Right kidney (tissue), 1 donor: ENCODE results near the gene STIM1.
"Not testable (repeated sequence)": the region's sequence is repeated elsewhere in the genome, so short reads cannot be mapped to it uniquely, and the experiment has no call there.

Source experiments
- DNase-seq: peaks from one replicate; pipeline ENCODE4 v3.0.0-alpha.2; 2016

The STIM1 gene

DNA sequence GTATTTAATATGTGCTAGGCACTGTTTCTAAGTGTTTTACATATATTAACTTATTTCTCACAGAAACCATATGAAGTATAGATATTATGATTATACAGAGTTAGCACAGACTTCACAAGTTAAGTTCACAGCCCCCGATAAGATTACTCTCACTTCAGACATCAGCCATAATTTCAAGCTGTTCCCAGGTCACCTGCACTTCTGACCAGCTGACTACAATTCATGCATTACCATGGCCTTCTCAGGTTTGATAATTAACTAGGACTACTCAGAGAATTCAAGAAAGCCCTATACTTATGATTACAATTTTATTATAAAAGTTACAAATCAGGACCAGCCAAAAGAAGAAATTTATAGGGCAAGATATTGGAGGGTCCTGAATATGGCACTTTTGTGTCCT, 170.9 kb downstream of the STIM1 start:
- no peak for DNase-seq

DNA sequence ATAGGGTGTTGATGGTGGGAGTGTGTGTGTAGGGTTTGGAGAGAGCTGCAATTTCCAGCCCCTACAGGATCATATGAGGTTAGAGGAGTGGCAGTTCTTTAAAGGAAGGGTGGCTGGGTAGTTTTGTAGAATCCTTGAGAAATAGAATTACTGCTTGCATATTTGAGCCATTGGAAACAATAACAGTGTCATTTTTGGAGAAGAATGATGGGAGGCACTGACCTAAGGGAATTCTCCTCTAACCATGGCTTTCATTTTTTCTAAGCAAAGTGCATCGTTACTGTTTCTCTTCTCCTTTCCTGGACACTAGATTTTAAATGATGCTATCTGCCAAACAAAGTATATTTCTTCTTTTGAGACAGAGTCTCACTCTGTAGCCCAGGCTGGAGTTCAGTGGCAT, 172.3 kb downstream of the STIM1 start:
- DNase-seq = no peak

DNA sequence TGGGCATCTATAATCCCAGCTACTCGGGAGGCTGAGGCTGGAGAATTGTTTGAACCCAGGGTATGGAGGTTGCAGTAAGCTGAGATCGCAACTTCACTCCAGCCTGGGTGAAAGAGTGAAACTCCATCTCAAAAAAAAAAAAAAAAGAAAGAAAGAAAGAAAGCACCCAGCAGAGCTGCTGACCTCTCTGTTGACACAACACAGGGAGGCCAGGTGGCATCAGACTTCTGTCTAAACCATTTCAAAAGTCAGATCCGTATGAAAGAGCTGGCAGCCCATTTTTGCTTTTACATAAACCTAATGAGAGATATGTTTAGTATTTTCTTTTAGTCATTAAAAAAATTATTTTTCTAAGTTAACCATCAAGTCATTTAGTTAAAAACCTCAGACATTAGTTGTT, 174.7 kb downstream of the STIM1 start:
- DNase-seq = no peak

DNA sequence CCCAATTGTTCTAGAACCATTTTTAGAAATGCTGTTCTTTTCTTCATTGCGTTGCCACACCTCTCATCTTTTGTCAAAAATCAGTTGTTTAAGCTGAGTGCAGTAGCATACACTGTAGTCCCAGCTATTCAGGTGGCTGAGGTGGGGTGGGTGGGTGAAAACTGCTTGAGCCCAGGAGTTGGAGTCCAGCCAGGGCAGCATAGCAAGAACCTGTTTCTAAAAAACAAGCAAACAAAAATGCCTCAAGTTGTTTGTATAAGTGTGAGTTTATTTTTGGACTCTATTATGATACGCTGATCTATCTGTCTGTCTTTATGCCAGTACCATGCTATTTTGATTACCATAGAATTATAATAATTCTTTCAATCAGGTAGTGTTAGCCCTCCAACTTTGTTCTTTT, 176.6 kb downstream of the STIM1 start:
- no peak for DNase-seq

DNA sequence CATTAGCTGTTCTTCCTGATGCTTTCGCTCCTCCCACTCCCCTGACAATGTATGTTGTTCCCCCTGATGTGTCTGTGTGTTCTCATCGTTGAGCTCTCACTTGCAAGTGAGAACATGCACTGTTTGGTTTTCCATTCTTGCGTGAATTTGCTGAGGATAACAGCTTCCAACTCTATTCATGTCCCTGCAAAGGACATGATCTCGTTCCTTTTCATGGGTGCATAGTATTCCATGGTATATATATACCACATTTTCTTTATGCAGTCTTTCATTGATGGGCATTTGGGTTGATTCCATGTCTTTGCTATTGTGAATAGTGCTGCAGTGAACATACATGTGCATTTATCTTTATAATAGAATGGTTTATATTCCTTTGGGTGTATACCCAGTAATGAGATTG, 180.5 kb downstream of the STIM1 start:
- no peak for DNase-seq

GRCh38 chr11:4039011-4039410, 183.5 kb downstream of the STIM1 start:
- no peak for DNase-seq

DNA sequence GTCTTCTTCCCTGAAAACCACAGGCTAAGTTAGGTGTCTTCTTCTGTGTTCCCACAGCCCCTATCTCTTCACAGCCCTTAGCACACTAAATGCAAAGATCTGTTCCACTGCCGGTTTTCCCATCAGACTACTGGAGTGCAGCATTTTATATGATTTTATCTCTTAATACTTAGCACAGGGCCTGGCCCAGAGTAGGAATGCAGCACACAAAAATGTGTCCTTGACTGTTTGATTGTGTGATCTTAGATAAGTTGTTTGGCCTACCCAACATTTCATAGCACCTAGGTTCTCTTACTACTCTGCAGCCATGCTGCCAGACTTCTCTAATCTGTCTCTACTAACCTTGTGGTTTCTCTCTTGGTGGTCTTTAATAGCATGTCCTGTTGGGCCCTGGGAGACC, 185.0 kb downstream of the STIM1 start:
- no peak for DNase-seq

GRCh38 chr11:4041731-4042391, 186.4 kb downstream of the STIM1 start:
- no peak for DNase-seq

DNA sequence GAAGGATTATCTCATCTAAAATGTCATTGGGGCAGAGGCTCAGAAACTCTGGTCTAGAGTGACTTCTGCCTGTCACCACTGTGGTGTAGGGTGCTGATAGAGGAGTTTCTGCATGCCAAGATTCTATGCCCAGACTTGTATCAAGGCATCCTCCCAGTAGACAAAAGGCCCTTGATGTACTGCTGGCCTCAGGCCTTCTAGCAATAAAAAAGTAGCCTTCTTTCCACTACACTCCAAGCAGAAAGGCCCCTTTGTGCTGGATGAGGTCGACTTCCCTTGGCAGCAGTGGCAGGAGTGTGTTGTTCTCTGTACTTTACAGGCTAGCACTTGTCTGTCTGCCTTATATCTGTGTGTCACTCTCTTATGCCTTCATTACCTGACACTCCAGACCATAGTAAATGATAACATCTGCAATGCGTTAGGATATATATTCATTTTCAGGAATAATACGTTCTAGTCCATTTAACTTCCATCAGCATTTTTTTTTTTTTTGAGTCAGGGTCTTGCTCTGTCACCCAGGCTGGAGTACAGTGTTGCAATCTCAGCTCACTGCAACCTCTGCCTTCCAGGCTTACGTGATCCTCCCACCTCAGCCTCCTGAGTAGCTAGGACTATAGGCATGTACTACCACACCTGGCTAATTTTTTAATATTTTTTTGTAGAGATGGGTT, 189.6 kb downstream of the STIM1 start:
- no peak for DNase-seq

DNA sequence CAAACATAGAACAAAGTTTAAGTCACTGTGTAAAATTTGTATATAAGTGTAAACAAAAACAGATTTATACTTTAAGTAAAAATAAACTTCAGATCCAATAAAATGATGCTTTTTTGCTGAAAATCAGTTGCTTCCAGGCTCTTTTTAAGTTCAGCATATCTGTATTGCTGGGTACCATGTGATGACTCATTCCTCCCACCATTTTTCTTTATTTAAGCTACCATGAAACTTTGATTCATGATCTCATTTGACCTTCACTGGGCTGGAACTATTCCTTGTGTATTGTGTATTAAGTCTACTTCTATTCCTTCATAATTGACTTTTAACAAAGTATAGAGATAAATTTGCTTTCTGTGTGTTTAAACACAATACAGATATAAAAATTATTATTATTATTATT, 192.9 kb downstream of the STIM1 start:
- DNase-seq = no peak

DNA sequence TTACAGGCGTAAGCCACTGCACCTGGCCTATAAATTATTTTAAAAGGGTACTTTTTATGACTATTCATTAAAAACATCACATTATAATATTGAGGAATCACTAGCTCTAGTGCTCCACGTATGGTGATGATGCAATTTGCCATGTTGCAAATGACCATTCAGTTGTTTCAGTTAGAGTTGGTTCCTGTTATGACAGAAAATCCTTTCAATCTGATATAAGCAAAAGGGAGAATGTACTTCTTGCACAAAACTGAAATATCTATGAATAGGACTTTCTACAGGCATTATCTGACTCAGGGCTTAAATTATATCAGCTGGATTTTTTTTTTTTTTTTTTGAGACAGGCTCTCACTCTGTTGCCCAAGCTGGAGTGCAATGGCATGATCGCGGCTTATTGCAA, 193.5 kb downstream of the STIM1 start:
- no peak for DNase-seq

- DNase-seq = no peak
These were observed 194.7 kb downstream of the STIM1 start for GRCh38 chr11:4050138-4050537.

DNA sequence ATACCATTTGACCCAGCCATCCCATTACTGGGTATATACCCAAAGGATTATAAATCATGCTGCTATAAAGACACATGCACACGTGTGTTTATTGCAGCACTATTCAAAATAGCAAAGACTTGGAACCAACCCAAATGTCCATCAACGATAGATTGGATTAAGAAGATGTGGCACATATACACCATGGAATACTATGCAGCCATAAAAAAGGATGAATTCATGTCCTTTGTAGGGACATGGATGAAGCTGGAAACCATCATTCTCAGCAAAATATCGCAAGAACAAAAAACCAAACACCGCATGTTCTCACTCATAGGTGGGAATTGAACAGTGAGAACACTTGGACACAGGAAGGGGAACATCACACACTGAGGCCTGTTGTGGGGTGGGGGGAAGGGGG, 197.7 kb downstream of the STIM1 start:
- DNase-seq = not testable (repeated sequence)

- no peak for DNase-seq
These were observed 199.2 kb downstream of the STIM1 start for GRCh38 chr11:4054643-4055042.

DNA sequence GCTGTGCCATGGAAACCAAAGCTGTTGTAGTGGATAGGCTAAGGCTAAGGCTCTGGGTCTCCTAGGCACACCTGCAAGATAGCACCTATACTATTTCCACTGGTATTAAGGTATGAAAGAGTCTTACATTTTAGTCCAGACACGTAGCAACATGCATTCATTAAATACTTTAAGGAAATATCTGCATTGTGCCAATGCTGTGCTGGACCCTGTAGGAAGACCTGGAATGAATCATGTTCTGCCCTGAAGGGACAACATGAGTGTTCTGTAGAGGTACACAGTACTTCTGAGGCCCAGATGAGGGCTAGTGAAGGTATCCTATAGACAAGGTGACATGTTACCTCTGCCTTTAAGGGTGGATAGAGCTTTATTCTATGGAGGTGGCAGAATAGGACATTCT, 204.0 kb downstream of the STIM1 start:
- no peak for DNase-seq

GRCh38 chr11:4060182-4060923, 204.9 kb downstream of the STIM1 start:
- DNase-seq = no peak

- no peak for DNase-seq
These were observed 206.2 kb downstream of the STIM1 start for GRCh38 chr11:4061700-4062099.

DNA sequence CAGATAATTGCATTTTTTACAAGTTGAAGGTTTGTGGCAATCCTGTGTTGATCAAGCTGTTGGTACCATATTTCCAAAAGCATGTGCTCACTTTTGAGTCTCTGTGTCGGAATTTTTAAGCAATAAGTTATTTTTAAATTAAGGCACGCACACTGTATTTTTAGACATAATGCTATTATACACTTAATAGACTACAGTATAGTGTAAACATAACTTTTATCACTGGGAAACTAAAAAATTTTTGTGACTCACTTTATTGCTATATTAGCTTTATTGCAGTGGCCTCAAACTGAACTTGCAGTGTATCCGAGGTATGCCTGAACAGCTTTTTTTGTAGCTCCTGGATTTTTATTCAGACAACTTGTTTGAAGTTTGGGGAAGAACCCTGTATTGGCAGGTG, 207.9 kb downstream of the STIM1 start:
- DNase-seq = no peak

DNA sequence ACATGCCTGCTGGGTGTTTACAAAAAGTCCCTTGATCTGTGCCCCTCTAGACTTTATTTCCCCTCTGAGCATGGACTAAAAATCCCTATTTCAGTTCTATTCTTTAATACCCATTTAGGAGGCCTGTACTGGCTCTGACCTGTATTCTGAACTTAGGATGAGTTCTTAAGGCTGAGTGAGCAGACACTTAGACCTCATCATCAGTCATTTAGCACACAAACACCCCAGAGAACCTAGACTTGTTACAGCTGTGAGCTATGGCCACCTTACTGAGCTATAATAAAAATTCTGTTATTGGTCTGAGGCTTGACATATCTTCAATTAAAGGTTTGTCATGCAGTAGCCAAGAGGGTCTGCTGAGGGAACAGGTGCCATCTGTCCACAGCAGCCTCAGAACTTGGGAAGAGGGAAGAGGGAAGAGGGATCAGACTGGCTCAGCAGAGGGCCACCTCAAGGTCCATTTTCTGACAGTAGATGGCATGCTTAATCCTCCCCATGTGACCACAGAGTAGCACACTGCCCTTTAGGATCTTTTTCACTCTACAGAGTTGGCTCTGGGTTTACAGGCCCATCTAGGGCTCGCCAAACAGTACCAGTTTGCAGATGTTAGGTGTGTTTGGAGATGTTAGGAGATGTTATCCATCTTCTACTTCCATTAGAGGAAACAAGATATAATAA, 209.0 kb downstream of the STIM1 start:
- DNase-seq = no peak

DNA sequence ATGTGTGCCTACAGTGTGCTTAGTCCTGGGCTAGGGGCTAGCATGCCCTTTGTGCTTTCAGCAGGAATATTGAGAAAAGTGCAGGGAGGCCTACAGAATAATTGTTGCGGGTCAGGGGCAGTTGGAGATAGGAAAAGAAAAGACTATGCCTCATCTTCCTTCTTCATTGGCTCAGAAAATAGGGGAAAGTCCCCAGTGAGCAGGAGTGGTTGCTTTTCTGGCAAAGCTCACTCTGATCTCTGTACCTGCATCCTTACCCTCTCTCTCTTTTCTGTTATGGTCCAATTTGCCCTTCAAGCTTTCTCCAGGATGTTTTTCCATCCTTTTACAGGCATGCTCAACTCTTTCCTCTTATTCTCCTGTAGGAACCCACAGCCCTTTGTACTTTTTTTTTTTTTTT, 209.6 kb downstream of the STIM1 start:
- no peak for DNase-seq

- DNase-seq = no peak
These were observed 210.3 kb downstream of the STIM1 start for GRCh38 chr11:4065601-4066377.

- no peak for DNase-seq
These were observed 211.4 kb downstream of the STIM1 start for GRCh38 chr11:4066910-4067309.
